ENCODE results near the gene TPD52L2.

TPD52L2 gene

GRCh38 chr20:63858393-63859165, 6.5 kb upstream of the TPD52L2 start:
- TF ChIP-seq GATA3 (IDR thresholded peaks at IDR 0.05; ENCODE audit: low read depth, low read length) = no peak
- no peak for TF ChIP-seq GATA2 (IDR thresholded peaks at IDR 0.05; ENCODE audit: low read depth, low read length)

GRCh38 chr20:63859166-63859699, 5.8 kb upstream of the TPD52L2 start:
- no peak for TF ChIP-seq GATA3 (IDR thresholded peaks at IDR 0.05; ENCODE audit: low read depth, low read length)

DNA sequence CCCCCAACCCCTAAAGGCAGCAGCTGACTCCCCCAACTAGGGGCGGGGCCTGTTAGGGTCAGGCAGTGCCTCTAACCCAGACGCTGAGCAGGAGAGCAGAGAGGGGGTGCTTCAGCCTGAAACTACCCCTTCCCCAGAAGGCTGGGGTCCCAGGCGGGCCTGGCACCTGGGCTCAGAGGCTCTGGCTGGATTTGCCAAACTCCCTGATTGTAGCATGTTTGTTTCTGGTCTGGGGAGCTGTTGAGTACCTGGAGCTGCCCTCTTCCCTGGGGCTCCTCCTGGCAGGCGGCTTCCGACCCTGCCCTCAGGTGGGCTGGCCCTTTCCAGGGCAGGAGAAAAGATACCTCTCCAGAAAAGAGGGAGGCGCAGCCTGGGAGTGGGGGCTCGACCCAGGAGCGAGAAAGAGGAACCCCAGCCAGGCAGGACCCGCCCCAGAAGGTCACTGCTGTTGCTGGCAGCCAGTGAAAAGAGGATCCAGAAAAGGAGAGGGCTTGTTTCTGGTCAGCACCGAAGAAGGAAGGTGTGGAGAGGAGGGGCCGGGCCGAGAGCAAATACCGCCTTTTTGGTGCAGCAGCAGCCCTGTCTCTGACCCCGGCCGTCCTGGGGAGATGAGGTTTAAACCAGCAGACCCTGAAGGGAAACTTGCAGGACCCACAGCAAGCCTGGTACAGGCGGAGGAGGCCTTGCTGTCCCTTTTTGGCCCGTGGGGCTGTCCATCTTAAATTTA, 4.6 kb upstream of the TPD52L2 start:
- TF ChIP-seq GATA3 (IDR thresholded peaks at IDR 0.05; ENCODE audit: low read depth, low read length) (no peak), GATA2 (IDR thresholded peaks at IDR 0.05; ENCODE audit: low read depth, low read length) (no peak)

DNA sequence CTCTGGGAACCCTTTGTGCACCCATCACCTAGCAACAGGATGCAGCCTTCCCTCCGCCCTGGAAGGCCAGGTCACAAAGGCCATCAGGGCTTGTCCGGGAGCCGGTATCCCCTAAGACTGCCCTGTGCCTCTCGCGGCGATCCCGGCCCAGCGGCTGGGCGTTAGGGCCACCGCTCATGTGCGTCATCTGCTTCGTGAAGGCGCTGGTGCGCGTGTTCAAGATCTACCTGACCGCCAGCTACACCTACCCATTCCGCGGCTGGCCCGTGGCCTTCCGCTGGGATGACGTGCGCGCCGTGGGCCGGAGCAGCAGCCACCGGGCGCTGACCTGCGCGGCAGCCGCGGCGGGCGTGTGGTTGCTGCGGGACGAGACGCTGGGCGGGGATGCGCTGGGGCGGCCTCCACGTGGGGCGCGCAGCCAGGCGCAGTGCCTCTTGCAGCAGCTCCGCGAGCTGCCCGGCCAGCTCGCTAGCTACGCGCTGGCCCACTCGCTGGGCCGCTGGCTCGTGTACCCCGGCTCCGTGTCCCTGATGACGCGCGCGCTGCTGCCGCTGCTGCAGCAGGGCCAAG, 3.6 kb upstream of the TPD52L2 start, which contains the start of gene ABHD16B:
TSS of gene ABHD16B (plus strand) at position 134 of the 570 bp plus-strand sequence. CDS start at position 177, 43 bp downstream.
- TF ChIP-seq GATA3 (IDR thresholded peaks at IDR 0.05; ENCODE audit: low read depth, low read length) = no peak
- TF ChIP-seq GATA2 (IDR thresholded peaks at IDR 0.05; ENCODE audit: low read depth, low read length) = no peak

GRCh38 chr20:63861981-63862901, 2.8 kb upstream of the TPD52L2 start:
- TF ChIP-seq GATA2 (IDR thresholded peaks at IDR 0.05; ENCODE audit: low read depth, low read length) (no peak), GATA3 (IDR thresholded peaks at IDR 0.05; ENCODE audit: low read depth, low read length) (no peak)

- no peak for TF ChIP-seq GATA2 (IDR thresholded peaks at IDR 0.05; ENCODE audit: low read depth, low read length)
- no peak for TF ChIP-seq GATA3 (IDR thresholded peaks at IDR 0.05; ENCODE audit: low read depth, low read length)
These were observed 1.9 kb upstream of the TPD52L2 start for GRCh38 chr20:63863021-63863797.

DNA sequence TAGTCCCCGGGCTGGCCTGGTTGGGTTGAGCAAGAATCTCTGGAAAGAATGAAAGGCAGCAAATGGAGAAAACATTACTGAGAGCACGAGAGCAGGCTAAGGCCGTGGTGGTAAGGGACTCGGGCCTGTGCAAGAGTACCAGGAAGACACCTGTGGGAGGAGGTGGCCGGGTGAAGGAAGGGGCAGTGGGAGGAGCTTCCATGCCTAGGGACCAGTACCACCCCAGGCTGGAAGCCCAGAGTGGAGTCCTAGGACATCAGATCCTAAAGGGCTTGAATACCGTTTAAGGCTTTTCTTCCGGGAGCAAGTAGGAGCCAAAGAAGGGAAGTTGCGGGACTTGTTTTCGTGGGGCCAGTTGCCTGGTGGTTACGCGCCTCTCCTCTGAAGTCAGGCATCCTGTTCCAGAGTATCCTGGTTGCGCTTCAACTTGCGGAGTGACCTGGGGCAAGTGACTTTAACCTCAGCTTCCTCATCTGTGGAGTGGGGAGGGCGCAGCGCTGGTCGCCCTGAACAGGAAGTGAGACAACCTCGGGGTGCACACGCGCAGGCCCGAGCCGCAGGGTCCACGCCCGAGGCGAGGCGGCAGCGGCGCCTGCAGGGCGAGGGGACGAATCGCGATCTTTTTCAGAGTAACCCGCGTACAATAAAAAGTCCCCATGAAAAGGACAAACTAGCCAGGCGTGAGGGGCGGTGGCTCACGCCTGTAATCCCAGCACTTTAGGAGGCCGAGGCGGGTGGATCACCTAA, 1.1 kb upstream of the TPD52L2 start:
- TF ChIP-seq GATA2 (IDR thresholded peaks at IDR 0.05; ENCODE audit: low read depth, low read length) (no peak), GATA3 (IDR thresholded peaks at IDR 0.05; ENCODE audit: low read depth, low read length) (no peak)

- TF ChIP-seq GATA3 (IDR thresholded peaks at IDR 0.05; ENCODE audit: low read depth, low read length) (no peak), GATA2 (IDR thresholded peaks at IDR 0.05; ENCODE audit: low read depth, low read length) (no peak)
These were observed 509 bp upstream of the TPD52L2 start for GRCh38 chr20:63864545-63864977.

- TF ChIP-seq GATA2 (IDR thresholded peaks at IDR 0.05; ENCODE audit: low read depth, low read length) (no peak), GATA3 (IDR thresholded peaks at IDR 0.05; ENCODE audit: low read depth, low read length) (no peak)
These were observed 3.2 kb downstream of the TPD52L2 start for GRCh38 chr20:63868264-63868663.

- TF ChIP-seq GATA3 (IDR thresholded peaks at IDR 0.05; ENCODE audit: low read depth, low read length) (no peak), GATA2 (IDR thresholded peaks at IDR 0.05; ENCODE audit: low read depth, low read length) (no peak)
These were observed 8.5 kb downstream of the TPD52L2 start for GRCh38 chr20:63873477-63873971.

- TF ChIP-seq GATA2 (IDR thresholded peaks at IDR 0.05; ENCODE audit: low read depth, low read length) (no peak), GATA3 (IDR thresholded peaks at IDR 0.05; ENCODE audit: low read depth, low read length) (no peak)
These were observed 11.5 kb downstream of the TPD52L2 start for GRCh38 chr20:63876489-63877036.

All from SH-SY5Y (cell line).